VCaP (cell line): ENCODE results near the gene LRRN3.

Source experiments
- H3K27ac ChIP-seq: fragments of 450-650 bp; 2 replicates; pipeline ENCODE4 v1.5.1; 2017
- TF ChIP-seq, protein P1 (sequence below): fragments of 450-650 bp; conservative IDR thresholded peaks from 2 replicates; pipeline ENCODE4 v1.5.1; 2017; ENCODE audit warnings: mild to moderate bottlenecking, moderate library complexity

Gene LRRN3

DNA sequence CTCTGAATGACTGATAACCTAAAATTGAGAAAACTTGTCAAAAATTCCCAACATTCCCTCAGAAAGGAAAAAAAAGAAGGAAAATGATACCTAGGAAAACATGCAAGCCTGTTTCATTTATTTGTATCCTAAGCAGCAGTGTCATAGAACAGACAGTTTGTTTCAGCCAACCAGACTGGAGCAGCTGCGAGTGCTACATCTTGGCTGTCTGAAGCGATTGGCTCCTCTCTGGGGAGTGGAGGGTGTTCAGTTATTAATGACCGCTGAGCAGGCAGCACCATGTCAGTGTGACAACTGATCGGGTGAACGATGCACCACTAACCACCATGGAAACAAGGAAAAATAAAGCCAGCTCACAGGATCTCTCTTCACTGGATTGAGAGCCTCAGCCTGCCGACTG, at the start of gene LRRN3:
LRRN3 (plus strand) TSS at position 282 of the 400 bp plus-strand sequence. CDS start 31,646 bp downstream, outside the sequence.
- H3K27ac ChIP-seq: no peak within 1 kb of the TSS
- TF ChIP-seq, protein P1, sequence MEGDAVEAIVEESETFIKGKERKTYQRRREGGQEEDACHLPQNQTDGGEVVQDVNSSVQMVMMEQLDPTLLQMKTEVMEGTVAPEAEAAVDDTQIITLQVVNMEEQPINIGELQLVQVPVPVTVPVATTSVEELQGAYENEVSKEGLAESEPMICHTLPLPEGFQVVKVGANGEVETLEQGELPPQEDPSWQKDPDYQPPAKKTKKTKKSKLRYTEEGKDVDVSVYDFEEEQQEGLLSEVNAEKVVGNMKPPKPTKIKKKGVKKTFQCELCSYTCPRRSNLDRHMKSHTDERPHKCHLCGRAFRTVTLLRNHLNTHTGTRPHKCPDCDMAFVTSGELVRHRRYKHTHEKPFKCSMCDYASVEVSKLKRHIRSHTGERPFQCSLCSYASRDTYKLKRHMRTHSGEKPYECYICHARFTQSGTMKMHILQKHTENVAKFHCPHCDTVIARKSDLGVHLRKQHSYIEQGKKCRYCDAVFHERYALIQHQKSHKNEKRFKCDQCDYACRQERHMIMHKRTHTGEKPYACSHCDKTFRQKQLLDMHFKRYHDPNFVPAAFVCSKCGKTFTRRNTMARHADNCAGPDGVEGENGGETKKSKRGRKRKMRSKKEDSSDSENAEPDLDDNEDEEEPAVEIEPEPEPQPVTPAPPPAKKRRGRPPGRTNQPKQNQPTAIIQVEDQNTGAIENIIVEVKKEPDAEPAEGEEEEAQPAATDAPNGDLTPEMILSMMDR: no peak

DNA sequence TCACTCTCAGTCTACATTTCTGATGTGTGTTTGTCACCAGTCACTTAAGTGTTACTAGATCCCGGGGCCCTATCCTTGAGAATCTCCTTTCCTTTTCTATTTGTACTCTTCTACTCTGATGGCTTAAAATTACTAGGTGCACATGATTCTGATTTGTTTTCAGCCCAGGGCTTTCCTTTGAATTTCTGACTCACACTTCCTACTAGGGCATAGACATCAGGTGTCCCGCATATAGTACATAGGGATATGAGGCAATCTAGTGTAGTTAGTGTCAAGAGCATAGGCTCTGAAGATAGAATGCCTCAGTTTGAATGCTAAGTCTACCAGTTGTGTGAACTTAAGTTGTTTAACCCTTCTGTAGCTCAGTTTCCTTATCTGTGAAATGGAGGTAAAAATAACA, 49.4 kb upstream of the LRRN3 start:
- TF ChIP-seq, protein P1: no peak
- no peak overlapping the region for H3K27ac ChIP-seq

DNA sequence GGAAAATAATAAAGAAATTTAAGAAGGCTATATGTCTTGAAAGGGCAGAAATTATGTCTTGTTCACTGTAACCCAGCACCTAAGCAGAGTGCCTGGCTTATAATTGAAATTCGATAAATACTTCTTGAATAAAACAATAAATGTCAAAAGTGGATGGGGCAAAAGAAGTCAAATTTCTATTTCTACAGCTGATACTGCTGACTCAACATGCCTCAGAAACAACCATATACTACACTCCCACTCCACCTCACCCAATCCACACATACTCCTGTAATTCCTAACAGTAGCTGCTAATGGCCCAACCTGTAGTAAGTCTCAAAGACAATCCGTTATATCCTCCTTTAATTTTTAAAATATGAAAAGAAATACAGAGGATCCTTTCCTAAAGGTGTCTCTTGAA, 48.1 kb upstream of the LRRN3 start:
- H3K27ac ChIP-seq: no peak overlapping the region
- TF ChIP-seq, protein P1: no peak

GRCh38 chr7:111043561-111043960, 47.4 kb upstream of the LRRN3 start:
- TF ChIP-seq, protein P1: no peak

DNA sequence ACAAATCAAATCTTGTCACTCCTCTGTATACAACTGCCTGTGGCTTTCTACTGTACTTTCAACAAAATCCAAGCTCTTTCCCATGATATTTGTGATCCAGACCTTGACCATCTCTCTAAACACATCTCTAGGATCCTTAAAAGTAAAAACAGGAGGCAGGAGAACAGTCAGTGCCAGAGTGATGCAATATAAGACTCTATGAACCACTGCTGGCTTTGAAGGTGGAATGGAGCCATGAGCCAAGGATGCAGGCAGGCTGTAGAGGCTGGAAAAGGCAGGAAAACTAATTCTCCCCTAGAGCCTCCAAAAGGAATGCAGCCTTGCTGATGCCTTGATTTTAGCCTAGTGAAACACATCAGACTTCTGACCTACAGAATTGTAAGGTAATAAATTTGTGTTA, 45.5 kb upstream of the LRRN3 start:
- H3K27ac ChIP-seq: no peak overlapping the region
- TF ChIP-seq, protein P1: no peak

More at GRCh38 chr7:111043561-111043960, 47.4 kb upstream of the LRRN3 start:
- no peak overlapping the region for H3K27ac ChIP-seq

- no peak overlapping the region for H3K27ac ChIP-seq
- TF ChIP-seq, protein P1: no peak
Measured at GRCh38 chr7:111047595-111047994, 43.3 kb upstream of the LRRN3 start.

DNA sequence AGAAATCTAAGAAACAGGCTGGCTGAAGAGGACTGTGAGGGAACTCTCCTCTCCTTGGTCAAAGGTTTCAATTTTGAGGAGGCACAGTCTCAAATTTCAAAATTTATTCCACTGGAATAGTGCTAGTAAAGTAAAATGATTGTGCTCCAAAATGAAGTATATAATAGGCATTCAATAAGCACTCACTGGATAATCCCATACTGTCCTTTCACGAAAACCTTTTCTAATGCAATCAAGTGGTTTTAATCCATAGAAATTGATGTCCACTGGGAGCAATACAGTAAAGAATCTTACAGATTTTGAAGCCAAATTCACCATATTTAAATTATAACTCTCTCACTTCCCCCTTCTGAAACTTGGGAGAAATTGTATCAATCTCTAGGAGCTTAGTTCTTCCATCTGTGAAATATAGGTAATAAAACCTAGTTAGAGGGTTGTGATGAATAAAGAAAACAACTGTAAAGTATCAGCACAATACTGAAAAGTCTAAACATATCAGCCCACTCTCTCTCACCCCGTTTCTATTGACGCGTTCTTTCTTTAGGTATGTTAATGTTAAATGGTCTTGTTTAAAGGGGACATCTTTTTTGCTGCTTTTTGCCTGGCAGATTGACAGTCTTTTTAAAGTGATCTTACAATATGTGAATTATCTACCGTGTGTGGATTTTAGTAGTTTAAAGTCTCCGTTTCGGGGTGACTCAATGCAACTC, 40.8 kb upstream of the LRRN3 start:
- H3K27ac ChIP-seq: no peak overlapping the region
- TF ChIP-seq, protein P1: no peak
